ENCODE measurements around the gene ZNF618. TPM values are rescaled to one million over a fixed set of nuclear protein-coding genes. Genes with fewer than 3 reads are reported as not detected.

Gene ZNF618
- polyA plus RNA-seq, 1 of the 3 experiments (the other 2 are of a cell fraction), result 6.2 TPM

DNA sequence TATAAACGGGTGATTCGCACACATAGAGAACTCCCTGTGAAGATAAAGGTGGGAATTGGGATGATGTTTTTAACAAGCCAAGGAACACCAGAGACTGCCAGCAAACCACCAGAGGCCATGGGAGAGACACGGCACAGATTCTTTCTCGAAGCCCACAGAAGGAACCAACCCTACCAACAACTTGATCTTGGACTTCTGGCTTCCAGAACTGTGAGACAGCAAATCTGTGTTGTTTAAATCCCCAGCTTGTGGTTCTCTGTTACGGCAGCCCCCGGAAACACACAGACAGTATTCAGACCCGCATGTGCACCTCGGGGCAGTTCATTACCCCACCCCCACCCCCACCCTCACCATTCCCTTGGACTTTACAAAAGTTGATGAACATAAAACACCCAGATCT is 189.2 kb downstream of the ZNF618 start:
- Histone ChIP-seq H3K4me2 (no peak overlapping the region), H4K20me1 (ENCODE audit: insufficient read depth) (no peaks in the 10 kb centered on the region), H3K4me3 (ENCODE audit: low read depth in 2 of 2, low read length in 1 of 2) (no peak overlapping the region), H3K79me2 (ENCODE audit: insufficient read depth) (no peaks in the 10 kb centered on the region), H3K27me3 (ENCODE audit: insufficient read depth) (no peaks in the 10 kb centered on the region; the same call in 1 of the 2 replicates), H2AFZ (ENCODE audit: low read depth) (no peak overlapping the region), H3K4me1 (ENCODE audit: control insufficient read depth in 1 of 2, insufficient read depth in 2 of 2, low read depth in 1 of 2, low read length in 1 of 2) (no peaks in the 10 kb centered on the region), H3K9me3 (no peaks in the 10 kb centered on the region), H3K36me3 (replicated peaks in 1 of 2; ENCODE audit: control insufficient read depth in 1 of 2, insufficient read depth in 2 of 2, low read length in 1 of 2) (no peaks in the 10 kb centered on the region), H3F3A (replicated peaks; ENCODE audit: insufficient read depth) (no peaks in the 10 kb centered on the region), H3K9me2 (no peaks in the 10 kb centered on the region), H3K9ac (no peak overlapping the region), H3K27ac (ENCODE audit: low read depth in 2 of 2, low read length in 1 of 2) (no peak overlapping the region)
- CTCF ChIA-PET, result interaction anchor here (1.2 to 1.4 kb wide), 2 partner anchors 16 to 18 kb away, joined by 3 to 6 read pairs; no protein-coding TSS in a partner anchor
- TF ChIP-seq SIN3A (IDR thresholded peaks at IDR 0.05; ENCODE audit: borderline replicate concordance, low read depth, low read length), result no peak
- TF ChIP-seq EZH2phosphoT487 (IDR thresholded peaks at IDR 0.05; ENCODE audit: borderline replicate concordance, low read depth), result no peak
- no peak for TF ChIP-seq RFX5 (IDR thresholded peaks at IDR 0.05; ENCODE audit: low read length)
- TF ChIP-seq, protein P1, sequence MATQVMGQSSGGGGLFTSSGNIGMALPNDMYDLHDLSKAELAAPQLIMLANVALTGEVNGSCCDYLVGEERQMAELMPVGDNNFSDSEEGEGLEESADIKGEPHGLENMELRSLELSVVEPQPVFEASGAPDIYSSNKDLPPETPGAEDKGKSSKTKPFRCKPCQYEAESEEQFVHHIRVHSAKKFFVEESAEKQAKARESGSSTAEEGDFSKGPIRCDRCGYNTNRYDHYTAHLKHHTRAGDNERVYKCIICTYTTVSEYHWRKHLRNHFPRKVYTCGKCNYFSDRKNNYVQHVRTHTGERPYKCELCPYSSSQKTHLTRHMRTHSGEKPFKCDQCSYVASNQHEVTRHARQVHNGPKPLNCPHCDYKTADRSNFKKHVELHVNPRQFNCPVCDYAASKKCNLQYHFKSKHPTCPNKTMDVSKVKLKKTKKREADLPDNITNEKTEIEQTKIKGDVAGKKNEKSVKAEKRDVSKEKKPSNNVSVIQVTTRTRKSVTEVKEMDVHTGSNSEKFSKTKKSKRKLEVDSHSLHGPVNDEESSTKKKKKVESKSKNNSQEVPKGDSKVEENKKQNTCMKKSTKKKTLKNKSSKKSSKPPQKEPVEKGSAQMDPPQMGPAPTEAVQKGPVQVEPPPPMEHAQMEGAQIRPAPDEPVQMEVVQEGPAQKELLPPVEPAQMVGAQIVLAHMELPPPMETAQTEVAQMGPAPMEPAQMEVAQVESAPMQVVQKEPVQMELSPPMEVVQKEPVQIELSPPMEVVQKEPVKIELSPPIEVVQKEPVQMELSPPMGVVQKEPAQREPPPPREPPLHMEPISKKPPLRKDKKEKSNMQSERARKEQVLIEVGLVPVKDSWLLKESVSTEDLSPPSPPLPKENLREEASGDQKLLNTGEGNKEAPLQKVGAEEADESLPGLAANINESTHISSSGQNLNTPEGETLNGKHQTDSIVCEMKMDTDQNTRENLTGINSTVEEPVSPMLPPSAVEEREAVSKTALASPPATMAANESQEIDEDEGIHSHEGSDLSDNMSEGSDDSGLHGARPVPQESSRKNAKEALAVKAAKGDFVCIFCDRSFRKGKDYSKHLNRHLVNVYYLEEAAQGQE (IDR thresholded peaks at IDR 0.05; ENCODE audit: low read depth, low read length), result no peak
- DNase-seq, result no peak
- 65% methylated on average over 8 of the region's 8 CpGs for WGBS (ENCODE audit: low lambda C conversion rate)
- POLR2A ChIA-PET, result no interaction called here

DNA sequence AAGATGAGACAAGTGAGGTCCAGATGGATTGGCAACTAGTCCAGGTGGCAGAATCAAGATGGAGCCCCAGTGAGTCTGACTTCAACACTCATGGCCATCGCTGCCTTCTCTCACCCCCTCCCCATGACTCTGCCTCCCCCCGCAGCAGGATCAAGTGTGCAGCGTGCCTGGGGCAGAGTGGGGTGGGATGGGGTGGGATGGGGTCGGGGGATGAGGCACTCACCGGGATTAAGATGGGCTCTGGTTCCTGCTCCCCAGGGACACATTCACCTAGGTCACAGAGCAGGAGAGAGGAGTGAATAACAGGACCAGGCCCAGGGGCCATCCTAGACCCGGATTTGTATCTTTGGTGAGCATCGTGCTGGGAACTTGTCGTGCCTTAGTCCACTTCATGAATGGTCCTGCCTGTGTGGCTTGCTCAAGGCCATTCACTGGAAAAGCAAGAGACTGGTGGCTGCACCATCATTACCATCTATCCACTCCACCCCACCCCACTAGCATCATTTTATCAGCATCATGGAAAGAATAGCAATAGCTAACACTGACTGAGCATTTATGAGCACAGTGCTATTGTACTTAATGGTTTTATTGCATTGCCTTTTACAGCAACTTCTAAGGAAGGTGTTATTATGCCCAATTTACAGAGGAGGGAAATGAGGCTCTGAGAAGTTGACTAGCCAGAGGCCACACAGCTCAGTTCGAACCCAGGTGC is 193.5 kb downstream of the ZNF618 start:
- no peaks in the 10 kb centered on the region for H3K79me2 ChIP-seq (ENCODE audit: insufficient read depth)
- no peaks in the 10 kb centered on the region for H3F3A ChIP-seq (replicated peaks; ENCODE audit: insufficient read depth)
- CTCF ChIA-PET, result interaction anchor here (1.6 to 2.4 kb wide), 2 partner anchors 86 to 221 kb away, joined by 5 to 6 read pairs; partner anchors contain the start of gene COL27A1
- no peaks in the 10 kb centered on the region for H3K9me2 ChIP-seq
- WGBS (ENCODE audit: low lambda C conversion rate), result 79% methylated on average over 9 of the region's 9 CpGs
- no peaks in the 10 kb centered on the region for H3K9me3 ChIP-seq
- no peak for DNase-seq
- H3K9ac ChIP-seq, result no peak overlapping the region
- peaks cover 3% of the 10 kb centered on the region; the same call in 1 of the 2 replicates for H3K27me3 ChIP-seq (ENCODE audit: insufficient read depth)
- H2AFZ ChIP-seq (ENCODE audit: low read depth), result no peak overlapping the region
- POLR2A ChIA-PET, result no interaction called here
- H4K20me1 ChIP-seq (ENCODE audit: insufficient read depth), result no peaks in the 10 kb centered on the region
- no peaks in the 10 kb centered on the region for H3K4me1 ChIP-seq (ENCODE audit: control insufficient read depth in 1 of 2, insufficient read depth in 2 of 2, low read depth in 1 of 2, low read length in 1 of 2)
- no peak overlapping the region for H3K27ac ChIP-seq (ENCODE audit: low read depth in 2 of 2, low read length in 1 of 2)
- no peak overlapping the region for H3K4me2 ChIP-seq
- H3K36me3 ChIP-seq (replicated peaks in 1 of 2; ENCODE audit: control insufficient read depth in 1 of 2, insufficient read depth in 2 of 2, low read length in 1 of 2), result no peaks in the 10 kb centered on the region
- TF ChIP-seq ELF1 (IDR thresholded peaks at IDR 0.05), result no peak
- TF ChIP-seq RAD21 (IDR thresholded peaks at IDR 0.05; ENCODE audit: low read length), result no peak
- no peak for TF ChIP-seq FOXJ3 (CRISPR knock-in tag; IDR thresholded peaks at IDR 0.05)
- TF ChIP-seq, protein P2, sequence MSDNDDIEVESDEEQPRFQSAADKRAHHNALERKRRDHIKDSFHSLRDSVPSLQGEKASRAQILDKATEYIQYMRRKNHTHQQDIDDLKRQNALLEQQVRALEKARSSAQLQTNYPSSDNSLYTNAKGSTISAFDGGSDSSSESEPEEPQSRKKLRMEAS (IDR thresholded peaks at IDR 0.05; ENCODE audit: low read depth), result no peak
- no peak for TF ChIP-seq EZH2phosphoT487 (IDR thresholded peaks at IDR 0.05; ENCODE audit: borderline replicate concordance, low read depth)
- TF ChIP-seq NRF1 (IDR thresholded peaks at IDR 0.05; ENCODE audit: low read depth, low read length), result no peak
- TF ChIP-seq EP300 (IDR thresholded peaks at IDR 0.05; ENCODE audit: borderline replicate concordance in 1 of 2, low read depth in 1 of 2, low read length in 1 of 2), result no peak
- no peak for TF ChIP-seq RXRA (IDR thresholded peaks at IDR 0.05; ENCODE audit: borderline replicate concordance, low read depth)
- no peak for TF ChIP-seq CHD2 (IDR thresholded peaks at IDR 0.05; ENCODE audit: low read length, partially characterized antibody)
- TF ChIP-seq, protein P3, sequence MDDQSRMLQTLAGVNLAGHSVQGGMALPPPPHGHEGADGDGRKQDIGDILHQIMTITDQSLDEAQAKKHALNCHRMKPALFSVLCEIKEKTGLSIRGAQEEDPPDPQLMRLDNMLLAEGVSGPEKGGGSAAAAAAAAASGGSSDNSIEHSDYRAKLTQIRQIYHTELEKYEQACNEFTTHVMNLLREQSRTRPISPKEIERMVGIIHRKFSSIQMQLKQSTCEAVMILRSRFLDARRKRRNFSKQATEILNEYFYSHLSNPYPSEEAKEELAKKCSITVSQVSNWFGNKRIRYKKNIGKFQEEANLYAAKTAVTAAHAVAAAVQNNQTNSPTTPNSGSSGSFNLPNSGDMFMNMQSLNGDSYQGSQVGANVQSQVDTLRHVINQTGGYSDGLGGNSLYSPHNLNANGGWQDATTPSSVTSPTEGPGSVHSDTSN (IDR thresholded peaks at IDR 0.05), result no peak
- TF ChIP-seq YY1 (IDR thresholded peaks at IDR 0.05; ENCODE audit: low read depth), result no peak
- no peak for TF ChIP-seq FOSL2 (IDR thresholded peaks at IDR 0.05; ENCODE audit: borderline replicate concordance, low read depth)
- TF ChIP-seq, protein P4, sequence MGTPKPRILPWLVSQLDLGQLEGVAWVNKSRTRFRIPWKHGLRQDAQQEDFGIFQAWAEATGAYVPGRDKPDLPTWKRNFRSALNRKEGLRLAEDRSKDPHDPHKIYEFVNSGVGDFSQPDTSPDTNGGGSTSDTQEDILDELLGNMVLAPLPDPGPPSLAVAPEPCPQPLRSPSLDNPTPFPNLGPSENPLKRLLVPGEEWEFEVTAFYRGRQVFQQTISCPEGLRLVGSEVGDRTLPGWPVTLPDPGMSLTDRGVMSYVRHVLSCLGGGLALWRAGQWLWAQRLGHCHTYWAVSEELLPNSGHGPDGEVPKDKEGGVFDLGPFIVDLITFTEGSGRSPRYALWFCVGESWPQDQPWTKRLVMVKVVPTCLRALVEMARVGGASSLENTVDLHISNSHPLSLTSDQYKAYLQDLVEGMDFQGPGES (IDR thresholded peaks at IDR 0.05; ENCODE audit: low read depth, low read length), result no peak
- TF ChIP-seq JUND (IDR thresholded peaks at IDR 0.05), result no peak
- H3K4me3 ChIP-seq (ENCODE audit: low read depth in 2 of 2, low read length in 1 of 2), result no peak overlapping the region
